HS-5 (cell line): ENCODE results near the gene TCF12.
"Not testable (repeated sequence)": the region's sequence is repeated elsewhere in the genome, so short reads cannot be mapped to it uniquely, and the experiment has no call there.

Experiments
- DNase-seq: peaks from one replicate; pipeline ENCODE4 v3.0.0-alpha.2; 2012; ENCODE audit warnings: low read depth

Gene TCF12

DNA sequence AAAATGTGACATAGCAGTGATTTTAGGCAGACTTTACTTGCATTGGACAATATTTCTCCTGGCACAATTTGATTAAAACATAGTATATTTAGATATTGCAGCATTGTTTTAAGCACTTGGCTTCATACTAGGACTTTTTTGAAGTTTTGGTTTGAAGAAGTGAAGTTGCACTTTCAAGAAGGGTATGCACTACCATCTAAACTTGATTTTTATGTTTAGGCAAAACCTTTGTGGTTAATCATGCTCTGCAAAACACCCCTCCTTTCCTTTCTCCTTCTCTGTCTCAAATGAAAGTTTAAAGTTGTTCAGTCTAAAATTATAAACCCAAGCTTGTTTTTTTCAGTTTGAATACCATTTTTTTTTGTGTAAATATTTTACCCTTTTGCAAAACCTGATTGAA is 173.8 kb downstream of the TCF12 start:
- no peak for DNase-seq

DNA sequence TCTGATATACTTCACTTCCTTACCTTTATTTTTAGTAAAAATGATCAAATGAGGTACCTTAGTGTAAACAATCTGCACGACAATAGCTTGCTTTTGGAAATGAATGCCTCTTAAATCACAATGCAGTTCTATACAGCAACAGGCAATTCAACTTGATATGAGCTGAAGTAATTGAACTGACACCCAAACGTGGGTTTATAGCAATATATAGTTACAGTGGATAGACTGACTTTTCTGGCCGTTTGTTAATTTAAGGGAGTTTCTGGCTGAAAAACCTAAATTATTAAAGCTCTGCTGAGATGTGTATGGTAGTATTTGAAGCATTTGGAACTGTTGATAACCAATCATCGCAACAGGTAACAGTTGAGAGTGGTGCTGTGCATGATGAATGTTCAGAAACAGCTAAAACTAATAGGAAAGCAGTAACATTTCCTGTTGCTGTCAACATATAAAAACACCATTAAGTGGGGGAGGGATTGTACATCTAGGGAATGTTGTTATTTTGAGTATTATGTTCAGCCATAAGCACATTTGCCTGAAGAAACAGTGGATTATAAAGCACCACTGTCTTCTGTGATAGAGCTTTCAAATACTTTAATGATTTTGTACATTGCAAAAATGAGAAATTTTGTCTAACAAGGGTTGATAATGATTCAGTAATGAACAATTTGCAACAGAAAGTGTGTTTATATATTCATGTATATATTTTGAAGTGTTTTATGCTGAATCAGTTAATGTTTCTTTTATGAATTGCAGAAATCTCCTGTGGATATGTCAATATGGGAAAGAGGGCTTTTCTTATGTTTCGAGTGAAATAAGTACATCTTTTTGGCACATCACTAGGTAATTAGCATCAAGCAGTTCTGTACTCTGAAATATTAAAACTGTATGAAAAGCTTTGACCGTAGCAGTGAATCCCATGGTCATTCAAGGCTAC is 176.1 kb downstream of the TCF12 start:
- no peak for DNase-seq

DNA sequence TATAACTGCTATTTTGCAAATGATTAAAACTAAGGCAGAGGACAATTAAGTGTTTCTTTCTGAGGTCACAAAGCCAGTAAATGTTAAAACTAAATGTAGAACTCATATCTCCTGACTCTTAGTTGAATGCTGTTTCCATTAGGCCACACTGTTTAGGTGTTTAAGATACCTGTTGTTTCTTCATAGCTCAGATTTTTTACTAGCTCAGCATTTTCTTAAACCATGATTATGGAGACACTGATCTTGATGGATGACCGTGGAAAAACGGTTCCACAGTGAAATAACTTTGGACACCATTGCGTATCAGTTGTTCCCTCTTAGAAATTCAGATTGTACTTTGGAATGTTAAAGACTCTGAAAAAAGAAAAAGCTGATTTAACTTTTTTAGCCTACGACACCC is 177.5 kb downstream of the TCF12 start:
- no peak for DNase-seq

DNA sequence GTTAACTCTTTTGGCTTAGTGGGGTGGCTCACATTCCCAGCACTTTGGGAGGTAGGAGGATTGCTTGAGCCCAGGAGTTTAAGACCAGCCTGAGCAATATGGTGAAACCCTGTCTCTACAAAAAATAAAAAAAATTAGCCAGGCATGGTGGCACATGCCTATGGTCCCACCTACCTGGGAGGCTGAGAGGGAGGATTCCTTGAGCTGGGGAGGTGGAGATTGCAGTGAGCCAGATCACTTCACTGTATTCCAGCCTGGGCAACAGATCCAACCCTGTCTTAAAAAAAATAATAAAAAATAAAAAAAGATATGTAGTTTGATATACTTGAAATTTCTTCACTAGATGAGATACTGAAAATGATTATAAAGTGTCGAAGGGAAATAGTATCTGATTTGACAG is 178.8 kb downstream of the TCF12 start:
- DNase-seq = no peak

DNA sequence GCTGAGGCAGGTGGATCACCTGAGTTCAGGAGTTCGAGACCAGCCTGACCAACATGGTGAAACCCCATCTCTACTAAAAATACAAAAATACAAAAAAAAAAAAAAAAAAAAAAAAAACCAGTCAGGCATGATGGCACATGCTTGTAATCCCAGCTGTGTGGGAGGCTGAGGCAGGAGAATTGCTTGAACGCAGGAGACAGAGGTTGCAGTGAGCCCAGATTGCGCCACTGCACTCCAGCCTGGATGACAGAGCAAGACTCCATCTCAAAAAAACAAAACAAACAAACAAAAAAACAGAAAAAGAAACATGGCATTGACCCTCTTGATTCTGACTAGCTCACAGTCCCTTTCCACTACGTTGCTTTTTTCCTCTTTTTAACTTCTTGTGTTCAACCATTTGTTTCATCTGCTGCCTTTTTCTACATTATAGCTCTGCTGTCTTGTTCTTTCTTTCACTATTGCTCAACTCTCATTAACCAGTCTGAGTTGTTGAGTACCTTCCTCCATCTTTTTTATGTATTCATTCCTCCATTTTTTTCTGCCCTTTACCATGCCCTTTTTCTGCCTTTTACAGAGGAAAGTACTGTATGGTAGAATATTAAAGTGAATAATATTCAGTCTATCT is 179.6 kb downstream of the TCF12 start:
- not testable (repeated sequence) for DNase-seq

DNA sequence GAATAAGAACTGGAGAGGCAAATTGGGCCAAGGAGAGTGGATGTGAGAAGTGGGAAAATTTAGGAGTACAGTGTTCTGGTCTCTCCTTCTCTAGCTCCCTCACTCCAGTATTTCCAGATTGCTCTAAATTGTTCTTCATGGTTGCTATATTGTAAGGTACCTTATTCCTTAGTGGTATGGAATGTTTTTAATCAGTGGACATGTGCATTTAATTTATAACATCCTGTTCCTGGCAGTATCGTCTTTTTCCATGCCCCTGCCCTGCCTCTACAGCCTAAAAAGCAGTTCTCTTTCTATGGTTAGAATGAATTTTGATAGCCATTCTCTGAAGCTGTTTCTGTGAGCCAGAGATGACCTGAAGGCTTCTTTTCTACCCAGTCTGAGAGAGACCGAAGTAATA is 180.5 kb downstream of the TCF12 start:
- DNase-seq = no peak

DNA sequence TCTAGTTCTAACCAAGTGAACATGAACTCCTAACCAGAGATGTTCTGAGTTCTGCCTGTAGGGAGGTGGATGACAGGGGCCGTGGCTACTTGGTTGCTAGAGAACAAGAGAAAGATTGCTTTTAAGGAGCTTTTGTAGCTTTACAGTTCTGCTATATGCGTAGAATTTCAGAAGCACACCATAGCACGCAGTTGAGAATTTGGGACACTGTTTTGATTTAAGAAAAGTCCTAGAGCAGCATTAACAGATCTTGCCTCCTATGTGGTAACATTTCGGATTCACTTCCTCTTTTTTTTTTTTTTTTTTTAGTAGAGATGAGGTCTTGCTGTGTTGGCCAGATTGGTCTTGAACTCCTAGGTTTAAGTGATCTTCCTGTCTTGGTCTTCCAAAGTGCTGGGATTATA is 181.7 kb downstream of the TCF12 start:
- DNase-seq = no peak

DNA sequence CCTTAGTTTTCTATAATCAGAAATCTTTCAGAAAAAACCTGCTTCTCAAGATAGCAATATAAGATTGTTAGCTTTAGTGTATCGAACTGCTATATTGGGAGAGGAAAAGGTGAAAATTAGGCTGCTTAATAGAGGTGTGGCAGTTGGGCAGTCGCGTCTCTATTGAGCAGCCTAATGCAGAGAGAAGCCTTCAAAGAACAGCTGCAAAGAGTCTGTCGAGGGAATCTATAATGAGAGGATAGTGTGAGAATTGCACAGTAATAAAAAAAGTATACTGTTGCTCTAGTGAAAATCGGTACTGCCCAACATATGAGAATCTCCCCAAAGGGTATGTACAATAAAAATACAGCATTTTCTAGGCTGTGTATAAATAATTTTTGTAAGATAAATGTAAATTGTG is 184.4 kb downstream of the TCF12 start:
- DNase-seq = no peak

DNA sequence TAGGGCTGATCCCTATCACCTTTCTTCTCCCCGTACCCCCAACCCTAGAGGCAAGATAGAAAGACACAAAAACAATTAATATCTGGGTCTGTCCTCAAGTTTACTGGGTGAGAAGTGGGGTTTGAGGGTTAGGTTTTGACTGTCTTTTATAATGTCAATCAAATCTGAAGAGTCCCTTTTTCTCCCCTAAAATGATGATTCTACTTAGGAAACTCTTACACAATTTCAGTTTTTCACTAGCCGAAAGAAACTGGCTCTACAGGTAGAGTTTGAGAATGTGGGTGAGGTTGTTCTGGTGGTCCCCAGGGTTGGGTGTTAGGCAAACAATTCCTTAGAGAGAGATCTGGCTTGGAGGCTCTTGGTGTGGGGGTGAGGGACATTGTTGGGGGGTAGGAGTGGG is 189.9 kb downstream of the TCF12 start:
- no peak for DNase-seq

DNA sequence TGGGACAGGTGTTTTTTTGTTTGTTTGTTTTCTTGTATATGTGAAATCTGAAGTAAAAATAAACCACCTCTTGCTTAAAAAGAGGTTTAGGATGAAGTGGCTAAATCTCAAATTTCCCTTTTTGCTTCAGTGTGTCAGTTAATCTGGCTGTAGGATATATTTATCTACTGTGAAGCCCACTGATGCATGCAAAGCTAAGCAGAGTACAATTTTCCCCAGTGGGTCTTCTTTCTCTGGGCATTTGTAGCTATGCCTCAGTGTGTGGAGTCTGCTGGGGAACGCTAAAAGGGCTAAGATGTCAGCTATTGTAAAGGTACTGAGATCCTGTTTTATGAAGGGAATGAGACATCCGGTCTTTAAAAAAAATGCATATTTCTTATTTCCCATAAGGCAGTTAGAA is 190.6 kb downstream of the TCF12 start:
- no peak for DNase-seq

DNA sequence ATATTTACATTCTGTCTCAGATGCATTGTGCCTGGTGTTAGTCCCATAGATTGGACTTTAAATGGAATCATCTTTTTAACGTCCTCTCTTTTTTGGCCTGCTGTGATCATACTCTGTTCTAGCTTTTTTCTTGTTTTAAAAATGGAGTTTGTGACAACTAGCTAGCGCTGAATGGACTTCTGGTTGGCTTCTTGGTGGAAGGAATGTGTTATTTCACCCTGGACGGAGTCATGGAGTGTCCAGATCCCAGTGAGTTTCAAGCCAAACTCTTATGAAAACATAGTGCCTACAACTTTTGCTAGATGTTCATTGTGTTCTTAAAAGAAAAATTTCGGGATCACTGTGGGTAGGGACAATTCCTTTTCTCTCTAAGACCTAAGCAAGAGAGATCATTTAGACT is 192.6 kb downstream of the TCF12 start:
- no peak for DNase-seq

DNA sequence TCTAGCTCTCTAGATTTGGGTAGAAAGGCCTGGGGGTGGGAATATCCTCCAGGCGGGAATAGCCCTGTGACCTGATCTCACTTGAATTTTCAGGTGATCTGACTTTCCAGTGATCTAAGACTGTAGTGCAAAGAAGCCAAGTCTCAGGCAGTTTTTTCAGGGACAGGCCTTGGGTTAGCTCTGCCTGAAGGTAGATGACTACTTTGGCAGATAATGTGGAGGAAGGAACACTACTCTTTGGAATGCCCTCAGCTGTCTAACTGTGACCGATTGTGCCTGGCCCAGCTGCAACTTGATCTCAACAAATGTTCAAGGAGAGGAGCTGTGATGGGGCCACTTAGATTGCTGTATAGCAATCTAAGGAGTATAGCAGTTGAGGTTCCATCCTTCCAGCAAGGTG is 193.7 kb downstream of the TCF12 start:
- no peak for DNase-seq

DNA sequence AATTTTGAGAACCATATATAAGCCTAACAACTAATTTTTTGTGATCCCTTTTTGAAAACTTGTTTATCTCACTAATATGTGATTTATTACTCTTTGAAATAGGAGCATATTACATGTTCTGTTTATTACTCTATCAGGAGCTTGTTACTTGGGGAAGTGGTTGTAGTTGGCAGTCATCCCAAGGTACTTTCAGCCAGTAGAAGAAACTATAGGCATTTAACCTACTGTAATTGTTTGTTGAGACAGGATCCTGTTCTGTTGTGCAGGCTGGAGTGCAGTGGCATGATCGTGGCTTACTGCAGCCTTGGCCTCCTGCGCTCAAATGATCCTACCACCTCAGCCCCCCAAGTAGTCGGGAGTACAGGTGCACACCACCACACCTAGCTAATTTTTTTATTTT is 195.6 kb downstream of the TCF12 start:
- no peak for DNase-seq

DNA sequence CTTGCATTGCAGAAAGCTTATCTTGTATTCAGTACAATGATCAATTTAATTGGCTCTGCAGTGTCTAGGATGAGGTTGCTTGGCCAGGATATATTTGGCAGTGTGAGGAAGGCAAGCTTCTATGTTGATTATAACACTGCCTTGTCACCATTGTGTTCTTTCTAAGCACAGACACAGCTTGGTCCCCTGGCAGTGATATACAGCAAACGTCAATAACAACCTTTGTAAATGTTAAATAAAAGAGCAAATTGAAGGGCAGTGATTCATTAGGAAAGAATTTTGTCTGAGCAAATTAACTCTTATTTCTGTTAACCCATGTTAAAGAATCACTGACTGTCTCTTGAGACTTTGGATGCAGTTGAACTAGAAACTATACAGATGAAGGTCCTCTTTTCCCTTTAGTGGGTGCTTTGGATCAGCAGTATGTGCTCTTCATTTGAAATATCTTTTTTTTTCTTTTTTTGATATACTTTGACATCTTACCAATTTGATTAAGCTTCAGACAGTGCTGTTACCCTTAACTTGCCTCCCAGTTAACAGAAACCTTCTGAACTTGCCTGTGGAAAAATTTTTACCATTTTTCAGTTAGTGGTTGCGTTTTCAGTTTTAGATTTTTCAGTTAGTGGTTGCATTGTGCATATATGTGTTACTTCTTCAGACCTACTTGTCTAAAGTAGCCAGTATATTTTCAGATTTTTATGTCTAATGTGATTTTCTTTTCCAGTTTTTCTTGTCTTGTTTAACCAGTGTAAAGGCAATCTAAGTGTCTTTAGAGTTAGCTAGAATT is 199.8 kb downstream of the TCF12 start:
- no peak for DNase-seq

DNA sequence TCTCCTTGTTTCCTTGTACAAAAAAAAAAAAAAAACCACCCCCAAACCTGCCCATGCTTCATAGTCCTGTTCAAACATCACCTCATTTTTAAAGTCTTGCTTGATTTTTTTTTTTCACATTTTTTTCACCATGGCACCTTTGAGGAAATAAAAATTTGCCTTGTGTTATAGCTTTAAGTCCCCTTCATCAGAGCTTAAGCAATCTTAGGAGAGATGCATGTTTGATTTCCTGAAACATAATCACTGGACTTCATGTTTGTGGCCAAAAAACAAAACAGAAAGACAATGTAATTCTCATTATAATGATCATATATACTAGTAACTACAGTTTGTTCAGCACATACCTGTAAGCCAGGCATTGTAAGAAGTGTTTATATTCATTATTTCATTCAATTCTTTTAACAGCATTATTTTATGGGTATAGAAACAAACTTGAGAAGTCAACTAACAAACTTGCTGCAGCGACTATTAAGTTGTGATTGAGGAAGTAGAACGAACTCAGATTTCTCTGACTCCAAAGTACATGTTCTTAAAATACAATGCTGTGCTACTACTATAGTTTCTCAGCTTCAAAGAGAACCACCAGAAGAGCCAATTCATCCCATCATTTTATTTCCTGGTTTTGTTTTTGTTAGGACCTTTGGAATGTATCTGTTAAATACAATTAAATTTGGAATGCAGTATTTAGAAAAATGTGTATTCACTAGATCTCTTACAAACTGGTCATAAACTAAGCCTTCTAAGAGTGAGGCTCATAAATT is 203.8 kb downstream of the TCF12 start:
- DNase-seq = no peak

DNA sequence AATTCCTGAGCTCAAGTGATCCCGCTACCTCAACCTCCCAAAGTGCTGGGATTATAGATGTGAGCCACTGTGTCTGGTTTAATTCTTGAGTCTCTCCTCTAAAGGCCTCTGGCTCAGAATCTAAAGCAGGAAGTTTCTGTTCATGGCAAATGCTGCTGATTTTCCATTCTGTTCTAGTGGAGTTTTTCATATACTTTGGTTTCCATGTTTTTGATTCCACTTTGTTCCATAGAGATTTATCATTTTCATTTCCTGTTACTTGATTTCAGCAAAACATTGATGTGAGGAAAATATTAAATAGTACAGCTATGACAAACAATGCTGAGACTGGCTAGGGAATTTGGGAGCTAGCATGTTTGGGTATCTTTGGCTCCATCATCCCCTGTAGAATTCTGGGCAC is 205.6 kb downstream of the TCF12 start:
- no peak for DNase-seq

DNA sequence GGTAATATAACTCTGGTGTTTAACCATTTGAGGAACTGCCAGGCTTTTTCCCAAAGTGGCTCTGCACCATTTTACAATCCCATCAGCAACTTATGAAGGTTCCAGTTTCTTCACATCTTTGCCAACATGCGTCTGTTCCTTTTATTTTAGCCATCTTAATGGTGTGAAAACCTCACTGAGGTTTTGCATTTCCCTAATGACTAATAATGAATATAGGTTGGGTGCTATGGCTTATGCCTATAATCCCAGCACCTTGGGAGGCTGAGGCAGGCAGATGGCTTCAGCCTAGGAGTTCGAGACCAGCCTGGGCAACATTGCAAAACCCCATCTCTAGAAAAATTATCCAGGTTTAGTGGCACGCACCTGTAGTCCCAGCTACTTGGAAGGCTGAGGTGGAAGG is 210.6 kb downstream of the TCF12 start:
- no peak for DNase-seq

DNA sequence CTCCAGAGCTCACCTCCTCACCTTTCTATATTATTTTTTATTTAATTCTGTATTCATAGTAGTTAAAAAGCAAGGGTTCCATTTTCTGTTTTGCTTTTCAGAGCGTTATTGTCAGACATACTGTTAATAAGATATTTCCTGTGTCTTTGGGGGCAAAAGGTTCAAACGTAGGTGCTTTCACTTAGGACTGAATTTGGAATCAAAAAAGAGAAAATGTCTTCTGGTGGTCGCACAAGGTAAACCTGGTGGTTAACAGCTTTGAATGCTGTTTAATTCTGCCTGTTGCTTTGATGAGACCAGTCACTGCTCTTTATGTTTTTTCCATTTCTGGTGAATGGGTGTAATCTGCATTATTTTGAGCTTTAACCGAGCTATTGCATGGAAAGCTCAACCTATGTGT is 212.5 kb downstream of the TCF12 start:
- no peak for DNase-seq

DNA sequence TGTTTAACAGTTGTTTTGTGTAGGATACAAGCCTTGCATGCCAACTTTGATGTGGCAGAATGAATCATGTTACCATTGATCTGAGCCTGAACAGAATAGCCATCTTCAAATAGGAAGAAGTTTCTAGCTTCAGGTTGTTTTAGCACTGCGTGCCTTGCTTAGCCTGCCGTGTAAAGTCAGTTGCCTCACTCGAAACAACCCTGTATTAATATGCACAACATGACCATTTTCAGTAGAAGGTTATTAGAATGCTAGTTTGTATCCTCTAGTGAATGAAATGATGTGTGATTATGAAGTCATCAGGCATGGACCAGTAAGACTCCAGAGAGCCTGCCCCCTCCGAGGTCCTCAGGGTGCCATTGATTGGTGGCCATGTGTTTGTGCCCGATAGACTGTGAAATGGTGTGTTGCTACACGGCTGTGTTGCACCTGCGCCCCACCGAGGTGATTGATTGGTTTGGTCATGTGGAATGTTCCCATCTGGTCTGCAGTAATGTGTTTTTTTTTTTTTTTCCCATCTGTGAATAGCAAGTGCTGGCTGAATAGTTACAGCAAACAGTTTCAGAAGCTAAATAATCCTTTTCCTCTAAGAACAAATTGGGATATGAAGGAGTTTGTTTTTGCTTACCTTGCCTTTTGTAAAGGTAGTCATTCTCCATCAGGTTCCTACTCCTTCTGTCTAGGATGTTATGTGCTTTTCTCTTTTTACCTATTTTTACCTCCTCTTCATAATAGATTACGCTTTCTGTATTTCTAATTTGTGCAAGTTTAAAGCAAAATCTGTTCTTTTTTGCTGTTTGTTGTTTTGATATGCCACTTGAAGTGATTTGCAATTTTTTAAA is 214.9 kb downstream of the TCF12 start:
- DNase-seq = no peak

DNA sequence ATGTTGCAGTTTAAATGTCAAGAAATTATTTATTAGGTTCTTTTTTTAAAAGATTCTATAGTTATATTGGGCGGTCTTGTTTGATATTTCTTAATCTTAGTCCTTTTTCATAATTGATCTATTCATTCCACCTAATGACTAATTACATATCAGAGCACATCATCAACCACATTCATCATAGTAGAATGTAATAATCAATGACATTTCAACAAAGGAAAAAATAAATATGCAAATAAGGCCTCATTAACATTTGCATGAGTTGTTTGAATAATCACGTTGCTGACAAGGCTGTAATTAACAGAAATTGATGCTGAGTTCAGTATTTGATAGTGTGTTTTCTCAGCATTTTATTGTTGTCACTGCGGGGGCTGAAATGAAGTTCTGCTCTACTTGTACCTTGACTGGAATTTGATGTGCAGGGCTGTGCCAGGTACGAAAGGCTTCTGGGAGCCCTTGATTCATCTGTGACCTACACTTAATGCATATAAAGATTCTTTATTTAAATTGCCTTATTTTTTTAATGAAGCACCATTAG is 215.7 kb downstream of the TCF12 start:
- DNase-seq = no peak

DNA sequence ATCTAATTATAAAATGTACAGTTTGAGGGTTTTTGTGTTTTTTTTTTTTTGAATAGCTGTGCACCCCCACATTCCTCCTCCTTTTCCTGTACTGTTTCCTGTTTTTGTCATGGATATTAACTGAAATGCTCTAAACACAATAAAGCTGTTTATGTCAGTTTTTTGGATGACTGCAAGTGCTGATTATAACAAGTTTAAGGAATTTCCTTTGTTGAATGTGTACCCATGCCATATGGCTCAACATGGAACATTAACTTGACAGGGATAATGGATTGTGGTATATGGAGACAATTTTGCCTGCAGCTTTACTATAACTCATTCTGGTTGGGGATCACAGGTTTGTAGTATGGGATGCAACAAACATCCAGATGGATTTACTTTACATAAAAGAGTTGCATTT is 216.4 kb downstream of the TCF12 start:
- no peak for DNase-seq
